Stimulated activated CD4-positive, alpha-beta T cell treated with anti-CD3 and anti-CD28 coated beads, Interleukin-1b, Interleukin-23, amount 100 ng/mL, for 1 hour (primary cell): ENCODE results near the gene NCOA4.
A peak's percentile ranks its signal among the peaks of the same experiment; 100 is the strongest.
"Not testable (repeated sequence)": the region's sequence is repeated elsewhere in the genome, so short reads cannot be mapped to it uniquely, and the experiment has no call there.

Experiments
- DNase-seq, 2 donors: peaks; one replicate each; pipeline ENCODE4 v3.0.0-alpha.2; 2020; ENCODE audit warnings: low read depth in 2 of 2

The NCOA4 gene

DNA sequence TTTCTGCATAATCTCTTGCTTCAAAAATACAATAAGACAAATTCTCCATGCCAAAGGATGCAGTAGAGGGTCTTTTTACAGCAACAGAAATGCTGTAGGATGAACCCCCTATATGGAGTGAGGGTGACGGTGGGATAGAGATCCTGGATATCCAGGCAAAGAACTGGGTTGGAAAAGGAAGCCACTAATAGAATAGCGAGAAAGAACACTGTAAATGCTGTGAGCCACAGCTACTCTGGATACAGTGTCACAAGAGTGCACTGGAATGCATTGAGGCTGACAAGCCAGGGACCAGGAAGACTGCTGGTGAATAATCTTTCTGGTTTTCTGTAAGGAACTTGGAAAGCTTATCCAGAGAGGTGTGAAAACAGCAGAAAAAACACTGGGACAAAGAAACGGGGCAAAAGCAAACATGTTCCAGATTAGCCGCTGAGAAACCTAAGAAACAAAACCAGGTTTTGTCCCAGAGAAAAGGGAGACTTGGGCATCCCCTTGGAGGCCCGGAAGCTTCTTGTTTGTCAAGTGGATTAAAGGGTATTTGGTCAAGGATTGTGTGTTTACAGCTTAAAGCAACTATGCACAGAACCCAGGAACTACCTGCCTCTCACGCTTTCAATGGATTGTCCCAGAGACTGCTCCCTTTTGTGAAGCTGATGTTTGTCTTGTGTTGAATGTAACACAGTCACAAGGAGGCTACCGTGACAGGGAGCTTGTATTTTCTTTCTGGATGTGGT lies 21.8 kb upstream of the NCOA4 start:
- no peak for DNase-seq

- DNase-seq, result no peak
These were observed 20.7 kb upstream of the NCOA4 start for GRCh38 chr10:46050941-46051623.

- DNase-seq, result not testable (repeated sequence)
These were observed 19.0 kb upstream of the NCOA4 start for GRCh38 chr10:46049497-46049831.

DNA sequence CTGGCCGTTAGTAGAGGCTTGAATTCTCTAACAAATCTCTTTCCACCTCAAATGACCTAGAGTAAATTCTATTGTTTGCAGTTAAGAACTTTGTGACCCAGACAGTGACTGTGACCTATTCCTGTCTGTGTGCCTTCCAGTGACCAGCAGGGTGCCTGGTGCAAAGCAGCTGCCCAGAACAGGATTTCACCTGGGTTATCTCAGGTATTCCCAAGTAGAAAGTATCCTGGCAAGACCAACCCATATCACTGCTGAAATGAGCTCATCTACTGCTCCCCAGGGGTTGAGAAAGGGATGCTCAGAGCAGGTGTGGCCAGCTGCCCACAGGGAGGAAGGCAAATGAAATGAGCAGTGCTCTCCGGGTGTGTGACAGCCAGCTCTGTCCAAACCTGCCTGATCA lies 17.7 kb upstream of the NCOA4 start:
- DNase-seq, result no peak

GRCh38 chr10:46046261-46046660 lies 15.8 kb upstream of the NCOA4 start, which contains the start of gene MSMB:
Gene MSMB, minus strand, starts transcription at chr10:46046269. Its CDS starts 32 bp downstream, at chr10:46046237.
- no peak for DNase-seq

DNA sequence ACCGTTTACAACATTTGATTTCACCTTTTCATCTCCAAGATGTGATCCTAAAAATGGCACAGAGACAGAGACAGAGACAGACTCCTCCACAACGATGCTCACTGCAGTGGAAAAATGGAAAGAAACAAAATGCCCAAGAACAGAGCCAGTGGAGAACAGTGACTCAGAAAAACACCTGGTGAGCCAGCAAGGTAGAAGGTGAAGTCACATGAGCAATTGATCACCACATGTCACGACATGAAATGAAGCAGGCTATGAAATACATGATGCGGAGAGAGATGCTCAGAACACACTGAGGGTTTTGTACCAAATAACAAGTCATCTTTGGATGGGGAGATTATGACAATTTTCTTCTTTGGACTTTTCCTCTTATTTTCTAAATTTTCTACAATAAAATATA lies 12.1 kb upstream of the NCOA4 start:
- DNase-seq, result no peak

DNA sequence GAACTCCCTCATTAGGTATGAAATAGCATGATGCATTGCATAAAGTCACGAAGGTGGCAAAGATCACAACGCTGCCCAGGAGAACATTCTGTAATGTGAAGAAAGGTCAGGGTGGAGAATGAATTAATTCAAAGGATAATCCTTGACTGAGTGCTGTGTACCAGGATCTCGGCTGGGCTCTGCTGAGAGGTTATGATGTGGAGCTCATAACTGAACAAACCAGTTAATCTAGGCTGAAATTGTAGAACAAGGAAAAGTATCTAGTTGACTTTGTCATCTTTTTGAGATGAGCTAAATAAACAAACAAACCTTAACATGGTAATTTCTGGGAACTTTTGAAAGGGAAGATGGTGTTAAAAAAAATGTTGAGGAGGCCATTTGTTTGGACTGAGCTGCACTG lies 9.6 kb upstream of the NCOA4 start:
- DNase-seq, result no peak

GRCh38 chr10:46037107-46037825 lies 6.8 kb upstream of the NCOA4 start:
- DNase-seq, result no peak

DNA sequence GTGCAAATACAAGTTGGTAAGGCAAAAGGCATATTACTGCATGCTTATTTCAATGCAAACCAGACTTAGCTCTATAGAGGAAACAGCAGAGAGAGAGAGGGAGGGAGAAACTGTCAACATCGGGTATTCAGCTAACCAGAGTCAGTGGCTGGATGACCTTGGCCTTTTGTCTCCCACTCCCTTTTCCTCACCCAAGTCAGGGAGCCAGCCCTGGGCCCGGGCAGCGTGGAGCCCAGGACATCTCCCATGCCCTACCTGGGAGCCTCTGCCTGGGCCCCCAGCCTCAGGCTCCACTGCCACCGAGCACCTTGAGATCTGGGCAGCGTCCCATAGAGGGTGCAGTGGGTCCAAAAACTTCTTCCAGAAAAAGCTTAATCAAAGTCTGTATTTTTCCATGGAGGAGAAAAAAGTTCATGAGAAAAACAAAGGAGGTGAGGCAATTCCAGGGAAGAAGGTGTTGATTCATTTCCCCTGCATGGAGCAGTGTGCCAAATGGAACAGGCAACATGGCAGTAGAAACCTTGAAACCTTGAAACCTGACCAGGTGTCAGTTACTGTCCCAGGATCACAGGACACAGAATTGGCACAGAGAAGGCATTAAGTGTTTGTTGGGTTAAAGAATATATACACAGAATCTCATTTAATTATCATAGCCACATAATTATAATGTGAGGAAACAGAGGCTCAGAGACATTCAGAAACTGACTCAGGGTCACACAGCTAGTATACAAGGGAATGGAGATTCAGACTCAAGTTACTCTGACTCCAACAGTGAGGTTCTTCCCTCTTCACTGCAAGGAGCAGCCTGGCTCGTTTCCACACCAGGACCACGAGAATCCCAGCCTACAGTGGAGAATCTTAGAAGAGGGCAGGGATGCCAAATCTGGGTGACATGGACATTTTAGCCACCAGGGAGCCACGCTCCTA lies 5.8 kb upstream of the NCOA4 start:
- no peak for DNase-seq

- no peak for DNase-seq
These were observed 3.2 kb upstream of the NCOA4 start for GRCh38 chr10:46033602-46034011.

DNA sequence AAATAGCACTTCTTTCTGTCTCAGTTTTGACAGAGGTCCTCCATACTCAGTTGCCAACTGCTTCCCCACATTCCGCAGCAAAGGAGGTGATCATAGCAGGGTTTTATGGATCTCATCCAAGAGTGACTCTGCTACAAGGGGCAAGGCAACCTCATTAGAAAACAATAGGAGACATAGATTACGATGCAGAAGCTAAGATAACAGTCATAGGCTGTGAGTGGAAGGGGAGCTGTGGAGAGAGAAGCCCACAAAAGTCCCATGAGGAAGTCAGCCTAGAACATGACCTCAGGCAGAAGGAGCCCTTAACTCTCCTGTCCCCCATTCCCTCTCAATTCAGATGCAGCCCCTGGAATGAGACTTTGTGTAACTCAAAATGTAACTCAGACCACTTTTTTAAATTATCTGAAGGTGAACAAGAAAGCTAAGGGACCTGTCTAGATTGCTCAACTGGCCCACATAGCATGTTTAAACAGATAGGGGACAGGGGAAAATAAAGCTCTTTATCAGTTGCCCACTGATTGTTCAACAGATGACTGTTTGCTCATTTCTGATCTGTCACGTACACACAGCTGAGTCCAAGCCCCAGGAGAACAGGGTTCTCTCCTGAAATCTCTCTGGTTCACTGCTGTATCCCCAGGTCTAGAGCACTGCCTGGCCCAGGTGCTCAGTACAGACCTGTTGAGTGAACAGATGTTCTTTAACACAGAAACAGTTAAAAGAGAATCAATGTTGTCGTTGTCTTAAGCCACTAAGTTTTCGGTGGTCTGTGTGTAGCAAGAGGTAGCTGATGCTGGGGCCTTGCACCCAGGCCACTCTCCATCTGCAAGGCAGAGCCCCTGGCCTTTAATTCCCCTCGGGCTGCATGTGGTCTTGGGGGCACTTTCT lies 1.5 kb upstream of the NCOA4 start:
- DNase-seq, result no peak

- no peak for DNase-seq
These were observed 877 bp downstream of the NCOA4 start for GRCh38 chr10:46029461-46030030.

DNA sequence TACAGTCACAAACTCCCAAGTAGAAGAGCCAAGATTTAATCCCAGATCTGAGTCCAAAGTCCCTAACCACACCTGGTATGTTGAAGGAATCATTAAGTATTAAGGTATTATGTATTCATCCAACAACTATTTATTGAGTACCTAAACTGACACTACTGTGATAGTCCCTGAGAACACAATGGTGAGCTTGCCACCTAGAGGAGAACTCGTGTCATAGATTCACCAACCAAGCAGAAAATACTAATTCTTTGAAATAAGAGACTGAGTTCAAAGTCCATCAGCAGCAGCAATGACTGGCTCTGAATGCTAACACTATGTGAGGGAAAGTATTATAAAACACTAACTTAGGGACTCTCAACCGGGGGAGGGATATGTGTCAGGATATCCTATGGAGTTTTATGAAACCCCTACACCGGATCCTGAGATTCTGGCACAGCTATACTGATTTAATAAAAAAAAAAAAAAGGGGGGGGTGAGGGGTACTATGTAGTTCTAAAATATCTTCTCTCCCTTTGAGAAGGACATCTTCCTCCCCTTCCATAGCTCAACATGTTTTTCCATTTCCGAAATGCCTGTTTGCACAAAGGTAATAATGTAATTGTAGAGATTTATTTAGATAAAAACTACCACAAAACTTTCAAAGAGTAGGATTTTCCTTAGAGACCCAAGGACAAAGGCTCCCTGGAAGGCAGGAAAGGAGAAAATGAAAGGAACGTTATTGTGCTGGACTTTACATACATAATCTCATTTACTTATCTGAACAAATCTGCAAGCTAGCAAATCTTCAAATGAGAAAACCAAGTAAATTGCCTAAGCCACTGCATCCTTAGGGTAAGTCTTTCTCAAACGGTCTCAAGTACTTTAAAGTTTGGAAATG lies 1.6 kb downstream of the NCOA4 start:
- no peak for DNase-seq

GRCh38 chr10:46026106-46026505 lies 4.3 kb downstream of the NCOA4 start:
- no peak for DNase-seq

DNA sequence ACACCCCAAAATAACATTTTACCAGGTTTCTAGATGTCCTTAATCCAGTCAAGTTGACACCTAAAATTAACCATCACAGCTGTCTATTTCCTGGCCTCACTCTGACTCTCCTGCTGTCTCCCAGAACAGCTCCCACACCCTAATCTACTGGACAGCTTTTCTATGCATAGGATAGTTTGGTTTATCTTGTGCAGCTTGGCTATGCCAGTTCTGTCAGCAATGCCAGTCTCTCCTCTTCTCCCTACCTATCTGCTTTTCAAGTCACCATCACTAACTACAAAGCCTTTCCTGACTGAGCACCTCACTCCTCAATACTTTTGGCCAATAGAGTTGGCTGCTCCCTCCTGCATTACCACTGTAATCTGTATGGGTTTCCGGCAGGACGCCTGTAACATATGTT lies 5.0 kb downstream of the NCOA4 start:
- no peak for DNase-seq

- no peak for DNase-seq
These were observed 5.5 kb downstream of the NCOA4 start for GRCh38 chr10:46024948-46025347.

GRCh38 chr10:46022978-46023702 lies 7.3 kb downstream of the NCOA4 start:
- peak; percentile 47 to 52 for DNase-seq

DNA sequence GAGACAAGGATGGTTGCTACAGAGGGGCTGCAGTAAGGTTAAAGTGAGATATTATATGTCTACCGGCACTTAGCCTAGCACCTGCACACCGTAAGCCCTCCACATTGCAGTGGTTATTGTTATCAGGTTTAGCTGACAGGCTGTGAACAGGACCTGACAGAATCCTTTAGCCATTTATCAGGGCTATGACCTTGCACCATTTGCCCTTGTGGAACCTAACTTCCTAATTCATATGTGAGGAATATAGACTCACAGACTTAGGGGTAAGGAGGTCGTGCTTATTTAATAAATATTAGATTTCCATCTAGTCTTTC lies 10.1 kb downstream of the NCOA4 start:
- no peak for DNase-seq
